Neutrophil (primary cell): Measurements from ENCODE around the gene IL17RC.

Experiments used
- H3K27ac ChIP-seq: fragments of 200-600 bp; sonication (generic); 2 replicates; pipeline ENCODE4 v1.5.1; 2016; ENCODE audit warnings: mild to moderate bottlenecking, moderate library complexity
- H3K27me3 ChIP-seq: fragments of 200-600 bp; sonication (generic); 2 replicates; pipeline ENCODE4 v1.6.0; 2016; ENCODE audit warnings: mild to moderate bottlenecking
- H3K36me3 ChIP-seq: fragments of 200-600 bp; sonication (generic); 2 replicates; pipeline ENCODE4 v1.5.1; 2017
- H3K4me1 ChIP-seq, 2 experiments: fragments of 200-600 bp in 1 of 2; sonication (generic) in 1 of 2; 1 replicate in 1 of 2; 2 replicates in 1 of 2; pipeline versions ENCODE4 v1.5.1 to v1.6.1; 2013 to 2016; ENCODE audit warnings: low read depth in 1 of 2, low read length in 1 of 2, mild to moderate bottlenecking in 1 of 2, moderate library complexity in 1 of 2; ENCODE audit not compliant: control insufficient read depth in 1 of 2, insufficient read depth in 1 of 2
- H3K4me3 ChIP-seq, 2 experiments: fragments of 200-600 bp in 1 of 2; sonication (generic) in 1 of 2; 1 replicate in 1 of 2; 2 replicates in 1 of 2; pipeline ENCODE4 v1.5.1; 2013 to 2016; ENCODE audit warnings: low read depth in 1 of 2, low read length in 1 of 2, mild to moderate bottlenecking in 1 of 2, moderate library complexity in 1 of 2
- H3K9me3 ChIP-seq: fragments of 200-600 bp; sonication (generic); 2 replicates; pipeline ENCODE4 v1.5.1; 2016
- CTCF ChIP-seq: fragments of 200-600 bp; sonication (generic); IDR thresholded peaks from 2 replicates; pipeline ENCODE4 v1.5.1; 2016; ENCODE audit warnings: antibody characterized with exemption

The IL17RC gene

GRCh38 chr3:9940746-9941145 lies 23.8 kb downstream of the IL17RC start:
- Histone ChIP-seq H3K27me3 (no peaks in the 10 kb centered on the region), H3K4me3 (no peak overlapping the region), H3K36me3 (no peaks in the 10 kb centered on the region), H3K4me1 (peaks cover under 1 to 4% of the 10 kb centered on the region in 2 experiments), H3K9me3 (no peaks in the 10 kb centered on the region), H3K27ac (no peak overlapping the region)
- no peak for TF ChIP-seq CTCF

- no peaks in the 10 kb centered on the region for H3K27me3 ChIP-seq
- H3K9me3 ChIP-seq: no peaks in the 10 kb centered on the region
- no peak for TF ChIP-seq CTCF
- no peak overlapping the region for H3K27ac ChIP-seq
- no peaks in the 10 kb centered on the region for H3K36me3 ChIP-seq
- H3K4me1 ChIP-seq: peaks cover 7 to 10% of the 10 kb centered on the region in 2 experiments
- no peak overlapping the region for H3K4me3 ChIP-seq
Observed at GRCh38 chr3:9942164-9942563, 25.3 kb downstream of the IL17RC start.

GRCh38 chr3:9942934-9943690 lies 26.2 kb downstream of the IL17RC start:
- H3K4me3 ChIP-seq: no peak overlapping the region
- no peak overlapping the region for H3K27ac ChIP-seq
- H3K36me3 ChIP-seq: no peaks in the 10 kb centered on the region
- H3K27me3 ChIP-seq: no peaks in the 10 kb centered on the region
- TF ChIP-seq CTCF: no peak
- no peaks in the 10 kb centered on the region for H3K9me3 ChIP-seq
- H3K4me1 ChIP-seq: peaks cover 7 to 10% of the 10 kb centered on the region in 2 experiments

GRCh38 chr3:9944271-9944670 lies 27.4 kb downstream of the IL17RC start:
- no peaks in the 10 kb centered on the region for H3K36me3 ChIP-seq
- H3K27me3 ChIP-seq: no peaks in the 10 kb centered on the region
- H3K9me3 ChIP-seq: no peaks in the 10 kb centered on the region
- H3K27ac ChIP-seq: no peak overlapping the region
- no peak for TF ChIP-seq CTCF
- peaks cover 7 to 10% of the 10 kb centered on the region in 2 experiments for H3K4me1 ChIP-seq
- no peak overlapping the region for H3K4me3 ChIP-seq

- Histone ChIP-seq H3K27me3 (no peaks in the 10 kb centered on the region), H3K4me3 (no peak overlapping the region), H3K27ac (no peak overlapping the region), H3K36me3 (no peaks in the 10 kb centered on the region), H3K4me1 (peaks cover 7 to 10% of the 10 kb centered on the region in 2 experiments), H3K9me3 (no peaks in the 10 kb centered on the region)
- TF ChIP-seq CTCF: no peak
Observed at GRCh38 chr3:9945358-9945757, 28.5 kb downstream of the IL17RC start.
